ENCODE results near the gene C16orf96.

- TF ChIP-seq, protein P1, sequence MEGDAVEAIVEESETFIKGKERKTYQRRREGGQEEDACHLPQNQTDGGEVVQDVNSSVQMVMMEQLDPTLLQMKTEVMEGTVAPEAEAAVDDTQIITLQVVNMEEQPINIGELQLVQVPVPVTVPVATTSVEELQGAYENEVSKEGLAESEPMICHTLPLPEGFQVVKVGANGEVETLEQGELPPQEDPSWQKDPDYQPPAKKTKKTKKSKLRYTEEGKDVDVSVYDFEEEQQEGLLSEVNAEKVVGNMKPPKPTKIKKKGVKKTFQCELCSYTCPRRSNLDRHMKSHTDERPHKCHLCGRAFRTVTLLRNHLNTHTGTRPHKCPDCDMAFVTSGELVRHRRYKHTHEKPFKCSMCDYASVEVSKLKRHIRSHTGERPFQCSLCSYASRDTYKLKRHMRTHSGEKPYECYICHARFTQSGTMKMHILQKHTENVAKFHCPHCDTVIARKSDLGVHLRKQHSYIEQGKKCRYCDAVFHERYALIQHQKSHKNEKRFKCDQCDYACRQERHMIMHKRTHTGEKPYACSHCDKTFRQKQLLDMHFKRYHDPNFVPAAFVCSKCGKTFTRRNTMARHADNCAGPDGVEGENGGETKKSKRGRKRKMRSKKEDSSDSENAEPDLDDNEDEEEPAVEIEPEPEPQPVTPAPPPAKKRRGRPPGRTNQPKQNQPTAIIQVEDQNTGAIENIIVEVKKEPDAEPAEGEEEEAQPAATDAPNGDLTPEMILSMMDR (conservative IDR thresholded peaks at IDR 0.05): no peak
- TF ChIP-seq EZH2 (IDR thresholded peaks at IDR 0.05; ENCODE audit: low read depth): no peak
These were observed 30.2 kb downstream of the C16orf96 start for GRCh38 chr16:4586291-4586690.
